HG03066 (cell line): Measurements from ENCODE around the gene ACCSL.

ENCODE experiments used
- ATAC-seq: cut with Tn5 transposase; IDR thresholded peaks from one replicate; pipeline ENCODE4 v1.9.1; 2021; ENCODE audit warnings: low read depth; ENCODE audit not compliant: unreplicated experiment

The ACCSL gene

DNA sequence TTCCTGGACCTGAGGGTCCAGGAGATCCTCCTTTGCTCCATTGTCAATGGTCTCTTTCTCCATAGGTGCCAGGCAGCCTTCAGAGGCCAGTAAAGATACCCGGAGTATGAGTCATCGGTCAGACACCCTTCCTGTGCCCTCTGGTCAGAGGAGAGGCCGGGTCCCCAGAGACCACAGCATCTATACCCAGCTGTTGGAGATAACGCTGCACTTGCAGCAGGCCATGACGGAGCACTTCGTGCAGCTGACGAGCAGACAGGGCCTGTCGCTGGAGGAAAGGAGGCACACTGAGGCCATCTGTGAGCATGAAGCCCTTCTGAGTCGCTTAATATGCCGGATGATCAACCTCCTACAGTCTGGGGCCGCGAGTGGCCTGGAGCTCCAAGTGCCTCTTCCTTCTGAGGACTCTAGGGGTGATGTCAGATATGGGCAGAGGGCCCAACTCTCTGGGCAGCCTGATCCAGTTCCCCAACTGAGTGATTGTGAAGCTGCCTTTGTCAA, at the start of gene ACCSL:
ACCSL (plus strand) TSS at position 51 of the 501 bp plus-strand sequence; CDS start at position 107, 56 bp downstream.
- no peak for ATAC-seq

DNA sequence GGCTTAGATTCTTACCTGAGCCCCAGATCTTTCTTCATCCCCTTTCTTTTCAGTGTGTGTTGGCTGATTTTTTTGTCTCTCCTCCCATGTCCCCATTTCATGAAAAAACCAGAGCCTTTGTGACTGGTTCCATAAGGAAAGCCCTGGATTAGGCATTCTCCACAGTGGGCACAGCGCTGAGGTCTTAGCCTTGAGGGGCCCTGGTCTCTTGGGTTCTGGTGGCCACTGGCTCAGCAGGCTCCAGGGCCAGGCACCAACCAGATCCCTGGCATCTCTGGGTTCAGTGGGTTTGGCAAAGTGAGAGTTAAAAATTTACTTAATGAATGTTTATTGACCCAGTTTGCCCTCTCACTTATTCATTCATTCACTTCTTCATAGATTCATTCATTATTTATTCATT, 49.5 kb upstream of the ACCSL start:
- no peak for ATAC-seq

DNA sequence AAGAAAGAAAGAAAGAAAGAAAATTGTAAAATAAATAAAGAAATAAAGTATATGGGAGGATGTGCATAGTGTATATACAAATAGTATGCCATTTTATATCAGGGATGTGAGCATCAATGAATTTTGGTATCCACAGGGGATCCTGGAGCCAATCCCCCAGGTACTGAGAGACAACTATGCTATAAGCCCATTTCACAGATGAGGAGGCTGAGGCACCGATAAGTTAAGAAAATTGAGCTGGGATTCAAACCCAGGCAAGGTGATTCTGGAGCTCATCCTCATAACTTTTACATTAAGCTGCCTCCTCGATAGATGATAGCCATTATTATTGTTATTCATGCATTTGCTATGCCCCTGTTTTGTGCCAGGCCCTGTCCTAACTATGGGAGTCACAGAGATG, 47.0 kb upstream of the ACCSL start:
- ATAC-seq: no peak

DNA sequence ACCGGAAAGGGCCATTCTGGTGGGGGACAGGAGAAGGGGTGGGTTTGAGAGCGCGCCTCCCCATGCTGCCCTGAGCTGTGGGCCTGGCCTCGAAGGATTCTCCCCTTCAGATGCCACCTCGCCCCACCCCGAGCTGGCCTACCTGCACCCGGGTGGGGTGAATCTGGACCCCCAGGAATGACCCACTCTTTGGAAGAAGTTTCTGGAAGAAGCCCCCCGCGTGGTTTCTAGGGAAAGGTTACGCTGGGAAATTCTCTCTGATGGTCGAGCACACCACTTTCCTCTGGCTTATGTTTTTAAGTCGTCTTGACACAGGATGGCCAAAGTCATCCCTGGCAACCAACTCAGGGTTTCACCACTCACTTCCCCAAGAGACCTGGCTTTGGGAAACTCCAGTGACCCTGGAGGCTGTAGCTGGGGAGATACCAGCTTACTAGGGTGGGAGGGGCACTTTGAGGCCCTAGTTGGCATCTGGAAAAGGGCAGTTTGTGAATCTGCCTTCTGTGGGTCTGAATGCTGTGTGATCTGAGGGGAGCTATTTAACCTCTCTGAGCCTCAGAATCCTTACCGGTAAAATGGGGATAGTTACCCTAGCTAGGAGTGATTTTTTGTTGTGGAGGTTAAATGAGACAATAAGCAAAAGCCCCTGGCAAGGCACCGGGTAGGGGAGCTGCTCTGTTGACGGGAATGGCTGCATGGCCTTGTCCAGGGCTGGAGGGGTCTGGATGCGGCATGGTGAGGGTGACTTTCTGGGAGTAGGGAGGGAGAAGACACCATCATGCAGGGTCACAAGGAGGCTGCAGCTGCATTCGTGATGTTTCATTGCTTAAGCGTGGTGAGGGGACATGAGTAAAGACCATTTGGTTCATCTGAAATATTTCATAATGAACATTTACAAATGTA, 45.3 kb upstream of the ACCSL start:
- no peak for ATAC-seq

DNA sequence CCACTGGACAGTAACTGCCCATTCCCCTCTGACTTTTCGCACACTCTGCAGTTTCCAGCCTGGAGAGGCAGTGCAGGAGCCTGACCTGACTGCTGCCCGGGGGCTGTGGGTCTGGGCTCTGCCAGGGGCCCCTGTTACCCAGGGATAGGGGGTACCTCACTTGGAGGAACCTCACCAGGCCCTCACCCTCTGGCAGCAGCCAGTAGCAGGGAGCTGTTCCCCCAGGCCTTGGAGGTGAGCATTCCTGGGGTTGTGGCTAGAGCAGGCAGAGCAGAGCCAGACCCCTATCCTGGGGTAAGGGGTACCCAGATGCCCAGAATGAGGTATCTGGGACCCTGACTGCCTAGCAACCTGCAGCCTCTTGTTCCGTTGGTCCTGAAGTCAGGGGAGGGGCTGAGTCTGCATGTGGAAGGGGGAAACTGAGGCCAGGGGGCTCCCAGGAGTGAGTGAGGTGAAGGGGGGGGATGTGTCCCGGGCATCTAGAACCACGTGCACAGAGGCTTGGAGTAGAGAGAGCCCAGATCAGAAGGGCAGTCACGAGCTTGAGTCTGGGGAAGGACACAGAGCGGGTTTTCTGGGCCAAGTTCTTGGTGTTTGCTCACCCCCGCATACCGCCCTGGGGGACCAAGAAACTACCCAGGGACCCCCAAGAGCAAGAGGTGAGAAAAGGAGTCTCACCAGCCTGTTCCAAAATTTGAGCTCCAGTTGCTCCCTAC, 43.9 kb upstream of the ACCSL start:
- ATAC-seq: no peak

DNA sequence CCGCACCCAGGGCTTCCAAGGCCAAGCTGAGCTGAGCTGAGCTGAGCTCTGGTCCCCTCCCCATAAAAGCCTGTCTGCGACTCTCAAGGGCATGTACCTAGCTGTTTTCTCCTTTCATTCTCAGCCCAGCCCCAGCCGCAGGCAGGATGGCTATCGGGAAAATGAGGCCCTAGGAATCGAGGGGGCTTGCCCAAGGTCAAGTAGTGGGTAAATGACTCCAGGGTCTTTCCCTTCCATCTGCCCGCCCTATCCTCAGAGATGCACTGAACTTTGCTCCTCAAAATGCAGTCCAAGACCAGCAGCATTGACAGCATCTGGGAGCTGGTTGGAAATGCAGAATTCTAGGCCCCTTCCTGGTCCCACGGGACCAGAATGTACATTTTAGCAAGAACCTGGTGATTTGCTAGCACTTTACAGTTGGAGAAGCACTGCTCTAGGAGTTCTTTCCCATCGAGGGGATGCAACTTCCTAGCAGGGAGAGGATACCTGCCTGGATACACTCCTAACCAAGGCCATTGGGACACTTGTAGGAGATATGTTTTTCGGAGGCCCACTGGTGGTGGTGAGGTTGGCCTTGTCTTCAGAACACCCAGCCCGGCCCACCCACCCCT, 43.2 kb upstream of the ACCSL start:
- ATAC-seq: no peak

DNA sequence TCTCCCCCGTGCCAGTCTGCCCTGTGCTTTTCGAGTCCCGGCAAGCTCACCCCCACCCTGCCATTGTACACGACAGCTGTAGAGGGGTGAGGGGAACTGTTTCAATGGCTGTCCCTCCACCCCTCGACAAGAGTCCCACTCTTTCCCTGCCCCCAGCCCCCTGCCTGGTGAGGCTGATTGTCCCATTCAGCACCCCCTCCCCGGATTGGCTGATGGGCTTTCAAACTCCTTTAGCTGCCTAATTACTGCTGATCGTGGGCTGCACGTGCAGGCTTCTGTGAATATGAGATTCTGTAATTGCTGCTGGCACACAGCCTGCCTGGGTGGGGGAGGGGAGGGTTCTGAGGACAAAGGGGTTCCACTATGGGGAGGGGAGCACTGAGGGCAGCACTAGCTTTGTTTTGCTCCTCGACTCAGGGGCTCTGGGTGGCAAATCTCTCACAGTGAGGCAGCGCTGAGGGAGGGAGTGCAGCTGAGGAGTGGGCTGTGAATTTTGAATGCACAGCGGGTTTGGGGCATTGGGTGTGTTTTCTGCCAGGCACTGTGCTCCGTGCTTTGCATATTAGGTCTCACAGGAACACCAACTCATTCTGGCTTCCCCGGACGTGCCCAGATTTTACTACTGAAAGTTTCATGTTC, 42.6 kb upstream of the ACCSL start:
- ATAC-seq: no peak

DNA sequence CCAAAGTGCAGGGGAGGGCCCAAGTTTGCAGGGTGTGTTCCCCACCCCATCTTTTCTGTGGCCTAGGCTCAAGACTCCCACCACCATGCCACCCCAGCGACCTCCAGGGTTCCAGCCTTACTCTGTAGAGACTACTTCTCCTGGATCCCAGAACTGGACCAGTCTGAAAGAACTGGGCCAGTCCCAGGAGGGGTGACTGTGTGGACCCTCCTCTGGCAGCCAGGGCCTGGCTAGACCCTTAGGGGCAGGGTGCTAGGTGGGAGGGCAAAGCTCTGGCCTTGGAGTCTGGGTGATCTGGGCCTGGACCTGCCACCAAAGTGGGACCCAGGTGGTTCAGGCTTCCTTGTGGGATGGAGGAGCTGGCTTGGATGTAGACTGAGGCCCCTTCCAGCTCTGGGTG, 41.8 kb upstream of the ACCSL start:
- ATAC-seq: no peak

DNA sequence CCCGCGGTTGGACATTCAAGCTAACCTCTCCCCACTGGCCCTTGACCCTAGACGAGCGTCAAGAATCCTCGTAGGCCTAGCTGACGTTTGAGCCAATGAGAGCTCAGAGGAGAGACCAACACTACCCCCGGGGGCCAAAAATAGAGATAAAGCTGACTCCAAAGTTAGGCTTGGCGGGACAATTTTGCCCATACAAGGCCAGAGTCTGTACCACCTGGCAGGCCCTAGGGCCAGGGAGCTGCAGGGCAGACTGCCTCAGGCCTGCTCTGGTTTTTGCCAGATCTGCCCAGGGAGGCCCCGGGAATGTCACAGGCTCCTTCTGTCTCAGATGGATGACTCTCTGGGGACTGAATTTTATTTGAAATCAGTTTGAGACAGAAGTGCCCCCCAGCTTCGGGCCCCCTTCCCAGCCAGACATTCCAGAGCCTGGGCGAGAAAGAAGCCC, 40.8 kb upstream of the ACCSL start:
- no peak for ATAC-seq

DNA sequence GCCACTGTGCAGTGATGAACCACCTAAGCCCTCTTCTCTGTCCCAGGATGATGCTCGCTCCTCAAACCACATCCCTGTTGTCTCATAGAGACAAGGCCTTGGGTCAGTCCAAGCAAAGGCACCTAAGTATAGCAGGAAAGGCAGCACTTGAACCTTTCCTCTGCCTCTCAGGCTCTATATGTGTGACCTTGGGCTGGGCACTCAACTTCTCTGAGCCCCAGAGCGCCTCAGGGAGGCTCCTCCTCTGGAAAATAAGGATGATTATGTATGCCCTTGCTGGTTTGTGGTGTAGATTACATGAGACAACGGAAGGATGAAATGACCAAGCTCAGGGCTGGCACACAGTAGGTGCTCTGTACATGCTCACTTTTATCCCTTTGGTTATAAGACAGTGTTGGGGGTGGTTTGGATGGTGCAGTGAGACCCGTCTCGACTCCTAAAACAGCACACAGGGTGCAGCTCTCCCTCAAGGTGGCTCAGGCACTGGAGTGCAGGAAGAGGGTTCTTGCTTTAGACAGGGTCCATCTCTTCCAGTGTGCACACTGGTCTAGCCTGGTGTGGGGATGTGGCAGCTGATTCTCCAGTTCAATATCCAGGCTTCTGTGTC, 40.2 kb upstream of the ACCSL start:
- no peak for ATAC-seq

DNA sequence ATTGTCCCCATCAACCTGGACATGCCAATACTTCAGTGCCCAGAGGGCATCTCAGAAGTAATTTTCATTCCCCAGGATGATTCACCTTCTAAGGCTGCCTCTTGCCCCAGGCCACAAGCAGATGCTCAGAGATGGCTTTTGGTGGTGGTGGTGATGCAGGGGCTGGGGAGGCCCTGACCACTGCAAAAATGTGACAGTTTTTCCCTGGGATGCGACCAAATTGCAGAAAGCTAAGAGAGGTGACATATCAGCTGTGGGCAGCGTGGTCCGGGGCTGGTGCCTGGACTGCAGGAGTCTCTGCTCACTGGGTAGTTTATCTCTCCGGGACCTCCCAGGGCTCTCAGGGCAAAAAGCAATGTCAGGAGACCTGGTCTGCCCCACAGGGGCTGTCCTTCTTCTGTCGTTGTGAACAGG, 39.7 kb upstream of the ACCSL start:
- no peak for ATAC-seq

DNA sequence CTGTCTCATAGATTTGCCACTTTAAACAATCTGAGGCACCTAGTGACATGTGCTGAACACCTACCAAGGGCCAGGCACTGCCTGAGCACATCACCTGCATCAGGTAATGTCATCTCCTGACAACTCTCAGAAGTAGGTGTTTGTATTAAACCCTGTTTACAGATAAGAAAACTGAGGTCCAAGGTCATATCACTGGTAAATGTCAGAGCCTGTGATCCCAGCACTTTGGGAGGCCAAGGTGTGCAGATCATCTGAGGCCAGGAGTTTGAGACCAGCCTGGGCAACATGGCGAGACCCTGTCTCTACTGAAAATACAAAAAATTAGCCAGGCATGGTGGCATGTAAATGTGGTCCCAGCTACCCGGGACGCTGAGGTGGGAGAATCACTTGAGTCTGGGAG, 39.1 kb upstream of the ACCSL start:
- no peak for ATAC-seq

DNA sequence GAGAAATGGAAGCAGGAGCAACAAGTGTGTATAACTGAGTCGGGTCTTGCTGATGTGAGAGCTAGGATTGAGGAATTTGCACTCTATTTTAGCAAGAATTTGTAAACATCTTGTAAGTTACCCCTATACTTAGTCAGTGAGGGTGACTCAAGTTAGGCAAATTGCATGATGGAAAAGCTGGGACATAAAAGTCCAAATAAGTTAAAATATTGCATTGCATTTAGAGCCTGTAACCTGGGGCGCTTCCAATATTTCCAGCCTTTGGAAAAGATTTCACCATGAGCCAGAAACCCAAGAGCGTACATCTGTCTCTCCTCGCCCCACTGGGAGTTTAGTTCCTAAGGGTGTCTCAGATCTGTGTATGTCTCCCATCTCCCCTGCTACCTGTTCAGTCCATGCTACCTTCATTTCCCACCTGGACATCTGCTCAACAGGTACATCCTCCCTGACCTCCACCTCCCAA, 37.0 kb upstream of the ACCSL start:
- ATAC-seq: no peak

DNA sequence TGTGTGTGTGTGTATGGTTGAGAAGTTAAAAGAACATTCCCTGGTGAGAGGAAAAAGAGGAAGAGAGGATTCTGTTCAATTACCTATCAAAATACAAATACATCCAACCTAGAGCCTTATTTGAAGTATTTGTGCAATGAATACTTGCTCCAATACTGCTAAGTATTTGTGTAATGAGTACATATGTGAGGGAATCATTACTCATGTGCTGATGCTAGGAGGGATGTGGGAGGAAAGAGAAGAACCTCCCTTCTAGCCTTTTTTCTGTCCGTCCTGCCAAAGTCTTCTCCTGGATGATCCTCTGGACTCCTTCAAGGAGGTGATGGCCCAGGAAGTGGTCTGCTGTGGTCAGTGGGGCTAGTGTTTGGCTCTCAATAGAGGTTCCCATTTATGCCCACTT, 36.0 kb upstream of the ACCSL start:
- ATAC-seq: no peak

DNA sequence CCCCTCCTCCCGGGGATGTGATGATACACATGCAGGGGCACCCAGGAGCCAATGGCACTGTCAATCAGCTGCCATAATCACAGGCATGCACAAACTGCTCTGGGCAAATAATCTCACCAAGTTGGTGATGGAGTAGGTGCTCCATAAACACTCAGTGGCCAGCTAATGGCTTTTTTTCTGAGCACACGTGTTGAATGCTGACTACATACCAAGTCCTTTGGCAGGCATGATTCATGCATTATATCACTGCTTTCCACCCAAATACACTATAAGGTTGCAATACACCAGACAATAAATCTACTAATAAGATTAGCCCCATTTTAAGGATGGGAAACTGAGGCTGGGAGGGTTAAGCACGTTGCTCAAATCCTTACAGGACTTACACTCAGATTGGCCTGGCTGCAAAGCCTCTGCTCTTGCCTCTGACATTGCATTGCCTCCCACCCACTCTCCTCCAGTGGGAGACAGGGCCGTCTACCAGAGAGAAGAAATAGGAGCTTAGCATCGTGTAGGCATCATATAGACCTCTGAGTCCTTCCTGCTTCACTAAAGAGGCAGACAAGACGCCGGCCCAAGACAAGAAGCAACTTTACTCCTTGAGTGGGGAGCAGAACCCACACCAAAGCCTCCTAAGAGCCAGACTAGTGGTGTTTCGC, 32.7 kb upstream of the ACCSL start:
- no peak for ATAC-seq

DNA sequence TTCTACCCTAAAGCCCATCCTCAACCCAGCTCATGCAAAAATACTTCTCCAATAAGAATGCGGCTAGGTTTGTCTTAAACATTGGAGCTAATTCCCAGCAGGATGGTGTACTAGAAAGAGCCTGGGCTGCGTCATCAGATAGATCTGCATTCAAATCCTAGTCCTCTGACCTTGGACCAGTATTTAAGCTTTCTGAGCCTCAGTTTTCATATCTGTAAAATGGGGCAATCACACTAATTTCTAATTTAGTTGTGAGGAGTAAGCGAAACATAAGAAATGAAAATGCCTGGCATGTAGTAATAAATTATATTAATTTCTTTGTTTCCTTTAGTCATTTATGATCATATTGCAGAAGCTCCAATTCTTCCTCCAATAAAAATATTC, 32.2 kb upstream of the ACCSL start:
- no peak for ATAC-seq

DNA sequence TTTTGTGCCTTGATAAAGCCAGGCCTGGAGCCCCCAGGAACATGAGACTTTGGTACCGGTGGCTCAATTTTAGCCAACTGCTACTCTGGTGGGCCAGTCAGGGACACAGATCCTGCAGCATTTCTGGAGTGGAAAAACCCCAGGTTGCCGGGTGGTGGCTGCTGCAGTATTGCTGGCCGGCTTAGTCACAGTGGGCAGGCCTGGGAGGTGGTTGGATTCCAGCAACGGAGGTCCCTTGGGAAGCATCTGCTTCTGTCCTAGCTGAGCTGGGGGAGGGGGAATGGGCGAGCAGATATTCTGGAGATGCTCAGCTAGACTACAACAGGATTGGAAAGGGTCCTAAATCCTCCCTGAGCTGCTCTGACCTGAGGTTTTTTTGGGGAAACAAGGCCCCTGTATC, 31.6 kb upstream of the ACCSL start:
- ATAC-seq: no peak

DNA sequence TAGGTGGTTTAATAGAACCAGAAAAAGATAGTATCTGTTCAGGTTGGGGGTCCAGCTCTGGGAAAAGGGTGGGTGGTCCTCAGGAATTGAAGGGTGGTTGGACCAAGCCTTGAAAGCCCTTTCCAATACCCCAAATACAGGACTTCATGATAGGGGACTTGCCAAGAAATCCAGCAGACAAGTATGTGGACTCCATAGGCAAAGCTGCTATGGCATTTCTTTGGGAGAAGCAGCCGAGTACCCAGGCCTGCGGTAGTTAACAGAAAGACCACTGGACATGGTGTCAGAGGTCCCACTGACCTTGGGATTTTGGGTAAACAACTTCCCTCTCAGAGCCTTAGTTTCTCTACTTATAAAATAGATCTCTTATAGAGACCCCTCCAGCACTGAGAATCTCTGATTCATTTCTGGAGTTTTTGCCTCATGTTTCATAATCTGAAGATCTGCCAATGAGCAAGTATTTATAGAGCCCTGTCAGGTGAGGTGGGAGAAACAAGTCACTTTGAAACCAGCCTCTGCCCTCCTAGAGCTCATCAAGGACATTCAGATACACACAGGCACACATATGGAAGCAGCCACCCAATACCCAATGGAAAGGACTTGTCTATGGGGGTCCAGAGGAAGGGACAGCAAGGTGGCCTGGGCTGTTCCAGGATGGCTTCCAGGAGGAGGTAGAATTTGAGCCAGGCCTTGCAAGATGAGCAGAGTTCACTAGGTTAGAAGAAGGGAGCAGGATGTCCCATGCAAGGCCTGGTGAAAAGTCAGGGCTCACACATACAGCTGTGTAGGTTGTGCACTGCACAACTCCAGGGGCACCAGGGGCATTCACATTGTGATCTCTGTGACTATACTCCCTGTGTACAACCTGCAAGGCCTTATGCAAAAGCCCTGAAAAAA, 31.0 kb upstream of the ACCSL start:
- ATAC-seq: no peak
